OCI-LY7 (cell line): ENCODE measurements around the gene IMPDH1.

Experiments
- CTCF ChIP-seq: fragments of 200-600 bp; sonication (generic); conservative IDR thresholded peaks from 2 replicates; pipeline ENCODE4 v1.5.1; 2014; ENCODE audit warnings: mild to moderate bottlenecking, antibody characterized with exemption, low read length, moderate library complexity, mixed read lengths
- EZH2phosphoT487 ChIP-seq: fragments of 200-600 bp; sonication (generic); IDR thresholded peaks from 2 replicates; pipeline ENCODE4 v1.6.1; 2018; ENCODE audit warnings: low read depth, borderline replicate concordance, mild to moderate bottlenecking, mixed run types, antibody characterized with exemption, low read length, moderate library complexity, mixed read lengths

- TF ChIP-seq CTCF (peak; percentile 94), EZH2phosphoT487 (no peak)
Observed at GRCh38 chr7:128398016-128398840, 11.6 kb downstream of the IMPDH1 start.
